Cardiac muscle cell (in vitro differentiated cells and primary cell): ENCODE measurements around the gene SMTN. TPM values are rescaled to one million over a fixed set of nuclear protein-coding genes. Genes with fewer than 3 reads are reported as not detected.

Experiments used
- DNase-seq, 2 donors: peaks; one replicate each; pipeline versions ENCODE4 v3.0.0 to v3.0.0-alpha.2; 2010 to 2017; ENCODE audit warnings: low read depth in 1 of 2, low spot score in 1 of 2
- H3K27ac ChIP-seq: fragments of 200-600 bp; sonication (generic); 2 replicates; pipeline ENCODE4 v1.5.1; 2016
- H3K27me3 ChIP-seq: fragments of 200-600 bp; sonication (generic); 2 replicates; pipeline ENCODE4 v1.6.0; 2016; ENCODE audit warnings: control low read depth
- H3K36me3 ChIP-seq: fragments of 200-600 bp; sonication (generic); 2 replicates; pipeline ENCODE4 v1.5.1; 2016; ENCODE audit warnings: control low read depth
- H3K4me1 ChIP-seq: fragments of 200-600 bp; sonication (generic); 2 replicates; pipeline ENCODE4 v1.8.1; 2017; ENCODE audit warnings: low read depth, mild to moderate bottlenecking, mixed run types
- H3K4me3 ChIP-seq: fragments of 200-600 bp; sonication (generic); 2 replicates; pipeline ENCODE4 v1.5.1; 2016; ENCODE audit warnings: mild to moderate bottlenecking
- H3K9me3 ChIP-seq: fragments of 200-600 bp; sonication (generic); 2 replicates; pipeline ENCODE4 v1.5.1; 2017; ENCODE audit warnings: low read depth, mild to moderate bottlenecking, control low read depth
- CTCF ChIP-seq: IDR thresholded peaks from 2 replicates; pipeline ENCODE4 v1.5.1; 2012; ENCODE audit warnings: low read depth, mild to moderate bottlenecking, low read length
- polyA plus RNA-seq: library from polyadenylated mRNA; unstranded; fragments of >200 nt; fragmentation: Nextera tagmentation; extraction: Ambion mirVana; gene quantifications from 2 replicates; pipeline ENCODE4 v1.2.1, GENCODE V29; 2016
- total RNA-seq: library from RNA; depleted of rRNA; stranded (reverse); fragments of >200 nt; gene quantifications from 2 replicates; pipeline ENCODE4 v1.2.3, GENCODE V29; 2016

The SMTN gene
- total and polyA plus RNA-seq, 2 experiments from 2014 or later = 33.9 to 72.0 TPM

DNA sequence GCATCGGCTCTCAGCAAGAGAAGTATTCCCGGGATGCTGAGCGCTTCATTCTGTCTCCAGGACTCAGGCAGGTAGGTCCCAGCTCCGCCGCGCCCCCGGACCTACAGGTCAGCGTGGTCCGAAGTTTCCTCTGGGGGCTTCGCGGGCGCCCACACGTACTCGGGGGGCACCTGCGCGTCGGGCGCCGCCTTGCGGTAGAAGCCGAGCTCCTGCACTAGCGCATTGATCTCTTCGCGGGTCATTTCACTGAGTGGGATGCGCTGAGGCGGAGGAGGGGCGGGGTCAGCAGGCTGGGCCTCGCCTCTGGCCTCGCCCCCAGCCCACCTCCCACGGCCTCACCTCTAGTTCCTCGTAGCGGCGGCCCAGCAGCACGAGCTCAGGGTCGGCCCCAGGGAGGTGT, 23.8 kb downstream of the SMTN start:
- H3K4me1 ChIP-seq = peaks cover 4% of the 10 kb centered on the region
- H3K36me3 ChIP-seq = no peaks in the 10 kb centered on the region
- no peak overlapping the region for H3K4me3 ChIP-seq
- peak; percentile 32 for TF ChIP-seq CTCF
- H3K27ac ChIP-seq = no peak overlapping the region
- no peaks in the 10 kb centered on the region for H3K27me3 ChIP-seq
- no peak for DNase-seq
- H3K9me3 ChIP-seq = no peaks in the 10 kb centered on the region

- H3K9me3 ChIP-seq = no peaks in the 10 kb centered on the region
- no peak for TF ChIP-seq CTCF
- H3K36me3 ChIP-seq = no peaks in the 10 kb centered on the region
- H3K4me1 ChIP-seq = peaks cover 4% of the 10 kb centered on the region
- DNase-seq = no peak
- H3K4me3 ChIP-seq = no peak overlapping the region
- no peaks in the 10 kb centered on the region for H3K27me3 ChIP-seq
- H3K27ac ChIP-seq = no peak overlapping the region
Observed at GRCh38 chr22:31105282-31105929, 24.3 kb downstream of the SMTN start.

- no peaks in the 10 kb centered on the region for H3K9me3 ChIP-seq
- H3K36me3 ChIP-seq = no peaks in the 10 kb centered on the region
- H3K27ac ChIP-seq = no peak overlapping the region
- H3K4me3 ChIP-seq = no peak overlapping the region
- peak; percentile 7 for TF ChIP-seq CTCF
- peaks cover 4% of the 10 kb centered on the region for H3K4me1 ChIP-seq
- H3K27me3 ChIP-seq = no peaks in the 10 kb centered on the region
- no peak for DNase-seq
Observed at GRCh38 chr22:31106001-31106571, 25.0 kb downstream of the SMTN start.

- Histone ChIP-seq H3K4me1 (peaks cover 4% of the 10 kb centered on the region), H3K27ac (no peak overlapping the region), H3K9me3 (no peaks in the 10 kb centered on the region), H3K4me3 (peak overlapping the region; percentile 44), H3K36me3 (no peaks in the 10 kb centered on the region), H3K27me3 (no peaks in the 10 kb centered on the region)
- TF ChIP-seq CTCF = no peak
- peak in 1 of 2 donors; percentile 58 for DNase-seq
Observed at GRCh38 chr22:31106731-31107177, 25.6 kb downstream of the SMTN start.

- Histone ChIP-seq H3K4me1 (peaks cover 4% of the 10 kb centered on the region), H3K9me3 (no peaks in the 10 kb centered on the region), H3K4me3 (peak within 1 kb of the TSS; percentile 44), H3K27me3 (no peaks in the 10 kb centered on the region), H3K27ac (peak within 1 kb of the TSS; percentile 10), H3K36me3 (no peaks in the 10 kb centered on the region)
- DNase-seq = peak; percentile 98 to 99
- peak; percentile 97 for TF ChIP-seq CTCF
Observed at GRCh38 chr22:31107178-31107893, 26.2 kb downstream of the SMTN start, which contains the start of gene SELENOM. TSS of gene SELENOM (minus strand) at chr22:31107568. CDS start at chr22:31107505, 63 bp downstream.
